ENCODE data around the gene PSG2. TPM values are rescaled to one million over a fixed set of nuclear protein-coding genes. Genes with fewer than 3 reads are reported as not detected.
"Not testable (repeated sequence)": the region's sequence is repeated elsewhere in the genome, so short reads cannot be mapped to it uniquely, and the experiment has no call there.

PSG2 gene
- polyA plus RNA-seq, result not detected

- H3K27ac ChIP-seq (ENCODE audit: low read depth, low read length), result not testable (repeated sequence)
- 52 to 68% (median 54%) methylated on average over 2 of the region's 2 CpGs for WGBS, 3 donors
Measured at GRCh38 chr19:43082601-43083000, at the start of gene PSG2. TSS of gene PSG2 (minus strand) at chr19:43082701. CDS start at chr19:43082569, 132 bp downstream.

- WGBS, 3 donors, result 29 to 79% (median 73%) methylated on average over 8 of the region's 8 CpGs
- H3K27ac ChIP-seq (ENCODE audit: low read depth, low read length), result not testable (repeated sequence)
Measured at GRCh38 chr19:43131281-43131842, 48.9 kb upstream of the PSG2 start.

GRCh38 chr19:43129197-43129596 lies 46.7 kb upstream of the PSG2 start:
- 77 to 82% (median 81%) methylated on average over 7 of the region's 7 CpGs for WGBS, 3 donors
- not testable (repeated sequence) for H3K27ac ChIP-seq (ENCODE audit: low read depth, low read length)

GRCh38 chr19:43127336-43127735 lies 44.8 kb upstream of the PSG2 start:
- WGBS, 3 donors, result 49 to 62% (median 57%) methylated on average over 3 of the region's 3 CpGs
- H3K27ac ChIP-seq (ENCODE audit: low read depth, low read length), result not testable (repeated sequence)

GRCh38 chr19:43126720-43127119 lies 44.2 kb upstream of the PSG2 start:
- 68 to 75% (median 72%) methylated on average over 4 of the region's 4 CpGs for WGBS, 3 donors

GRCh38 chr19:43124360-43124759 lies 41.9 kb upstream of the PSG2 start:
- no peak overlapping the region for H3K27ac ChIP-seq (ENCODE audit: low read depth, low read length)
- WGBS, 3 donors, result 66 to 86% (median 72%) methylated on average over 2 of the region's 2 CpGs

More at GRCh38 chr19:43126720-43127119, 44.2 kb upstream of the PSG2 start:
- no peak overlapping the region for H3K27ac ChIP-seq (ENCODE audit: low read depth, low read length)

GRCh38 chr19:43120433-43121026 lies 38.0 kb upstream of the PSG2 start:
- H3K27ac ChIP-seq (ENCODE audit: low read depth, low read length), result not testable (repeated sequence)
- 67 to 75% (median 70%) methylated on average over 11 of the region's 11 CpGs for WGBS, 3 donors

GRCh38 chr19:43119526-43119925 lies 37.0 kb upstream of the PSG2 start:
- 60 to 82% (median 65%) methylated on average over 2 to 3 of the region's 3 CpGs for WGBS, 3 donors
- H3K27ac ChIP-seq (ENCODE audit: low read depth, low read length), result not testable (repeated sequence)

- WGBS, 3 donors, result 68 to 84% (median 81%) methylated on average over 3 of the region's 3 CpGs
- not testable (repeated sequence) for H3K27ac ChIP-seq (ENCODE audit: low read depth, low read length)
Measured at GRCh38 chr19:43116421-43116820, 33.9 kb upstream of the PSG2 start.

GRCh38 chr19:43115548-43115947 lies 33.0 kb upstream of the PSG2 start:
- WGBS, 3 donors, result 28 to 46% (median 40%) methylated on average over 1 of the region's 1 CpG
- H3K27ac ChIP-seq (ENCODE audit: low read depth, low read length), result not testable (repeated sequence)

- H3K27ac ChIP-seq (ENCODE audit: low read depth, low read length), result not testable (repeated sequence)
Measured at GRCh38 chr19:43115064-43115463, 32.6 kb upstream of the PSG2 start.

GRCh38 chr19:43114626-43115025 lies 32.1 kb upstream of the PSG2 start:
- H3K27ac ChIP-seq (ENCODE audit: low read depth, low read length), result not testable (repeated sequence)
- 58 to 83% (median 82%) methylated on average over 2 of the region's 2 CpGs for WGBS, 3 donors

- WGBS, 3 donors, result 63 to 83% (median 79%) methylated on average over 1 of the region's 1 CpG
- H3K27ac ChIP-seq (ENCODE audit: low read depth, low read length), result not testable (repeated sequence)
Measured at GRCh38 chr19:43107401-43107800, 24.9 kb upstream of the PSG2 start.

- 71 to 89% (median 83%) methylated on average over 1 of the region's 1 CpG for WGBS, 3 donors
- no peak overlapping the region for H3K27ac ChIP-seq (ENCODE audit: low read depth, low read length)
Measured at GRCh38 chr19:43105496-43105895, 23.0 kb upstream of the PSG2 start.

- 66 to 74% (median 67%) methylated on average over 2 of the region's 2 CpGs for WGBS, 3 donors
- H3K27ac ChIP-seq (ENCODE audit: low read depth, low read length), result not testable (repeated sequence)
Measured at GRCh38 chr19:43104215-43104850, 21.8 kb upstream of the PSG2 start.

GRCh38 chr19:43101950-43102349 lies 19.4 kb upstream of the PSG2 start:
- no peak overlapping the region for H3K27ac ChIP-seq (ENCODE audit: low read depth, low read length)
- WGBS, 3 donors, result 63 to 84% (median 77%) methylated on average over 2 of the region's 2 CpGs

GRCh38 chr19:43098416-43098815 lies 15.9 kb upstream of the PSG2 start:
- H3K27ac ChIP-seq (ENCODE audit: low read depth, low read length), result not testable (repeated sequence)

- H3K27ac ChIP-seq (ENCODE audit: low read depth, low read length), result not testable (repeated sequence)
- 48 to 57% (median 51%) methylated on average over 13 of the region's 13 CpGs for WGBS, 3 donors
Measured at GRCh38 chr19:43087702-43088340, 5.3 kb upstream of the PSG2 start.

- 65 to 86% (median 79%) methylated on average over 2 of the region's 2 CpGs for WGBS, 3 donors
- not testable (repeated sequence) for H3K27ac ChIP-seq (ENCODE audit: low read depth, low read length)
Measured at GRCh38 chr19:43085796-43086530, 3.5 kb upstream of the PSG2 start.
